SW480 (cell line): ENCODE results near the gene EFCAB13.

Experiments used
- DNase-seq: peaks from one replicate; pipeline ENCODE4 v3.0.0-alpha.2; 2016; ENCODE audit warnings: low spot score

EFCAB13 gene

GRCh38 chr17:47292206-47292605 lies 31.5 kb upstream of the EFCAB13 start:
- no peak for DNase-seq

- no peak for DNase-seq
These were observed 28.5 kb upstream of the EFCAB13 start for GRCh38 chr17:47295037-47295873.

GRCh38 chr17:47295874-47296255 lies 27.9 kb upstream of the EFCAB13 start:
- DNase-seq = no peak

GRCh38 chr17:47297661-47298400 lies 25.9 kb upstream of the EFCAB13 start:
- DNase-seq = no peak

GRCh38 chr17:47298712-47299111 lies 25.0 kb upstream of the EFCAB13 start:
- DNase-seq = no peak

- no peak for DNase-seq
These were observed 24.4 kb upstream of the EFCAB13 start for GRCh38 chr17:47299239-47299910.

- no peak for DNase-seq
These were observed 23.0 kb upstream of the EFCAB13 start for GRCh38 chr17:47300718-47301117.

- no peak for DNase-seq
These were observed 22.6 kb upstream of the EFCAB13 start for GRCh38 chr17:47301161-47301560.

- DNase-seq = no peak
These were observed 21.9 kb upstream of the EFCAB13 start for GRCh38 chr17:47301831-47302230.

GRCh38 chr17:47304186-47304585 lies 19.6 kb upstream of the EFCAB13 start:
- DNase-seq = no peak

GRCh38 chr17:47305302-47305923 lies 18.3 kb upstream of the EFCAB13 start:
- DNase-seq = peak; percentile 55

- no peak for DNase-seq
These were observed 13.5 kb upstream of the EFCAB13 start for GRCh38 chr17:47310186-47310733.

- DNase-seq = no peak
These were observed 12.3 kb upstream of the EFCAB13 start for GRCh38 chr17:47311420-47311819.

- DNase-seq = peak; percentile 70
These were observed 8.1 kb upstream of the EFCAB13 start for GRCh38 chr17:47315451-47316266.

GRCh38 chr17:47316311-47316710 lies 7.4 kb upstream of the EFCAB13 start:
- peak; percentile 38 for DNase-seq

GRCh38 chr17:47317119-47317518 lies 6.6 kb upstream of the EFCAB13 start:
- no peak for DNase-seq

- DNase-seq = no peak
These were observed 5.4 kb upstream of the EFCAB13 start for GRCh38 chr17:47318197-47318918.

- no peak for DNase-seq
These were observed 2.8 kb upstream of the EFCAB13 start for GRCh38 chr17:47320879-47321502.

- no peak for DNase-seq
These were observed 667 bp downstream of the EFCAB13 start for GRCh38 chr17:47324224-47325020.
